Measurements from ENCODE around the gene ZNF444. TPM values are rescaled to one million over a fixed set of nuclear protein-coding genes. Genes with fewer than 3 reads are reported as not detected.

Gene ZNF444
- total and polyA plus RNA-seq, 9 of the 15 experiments (the other 6 are each of a cell fraction or from before 2014, with no cell fraction given) = 0.39 to 40.0 (median 6.9) TPM

DNA sequence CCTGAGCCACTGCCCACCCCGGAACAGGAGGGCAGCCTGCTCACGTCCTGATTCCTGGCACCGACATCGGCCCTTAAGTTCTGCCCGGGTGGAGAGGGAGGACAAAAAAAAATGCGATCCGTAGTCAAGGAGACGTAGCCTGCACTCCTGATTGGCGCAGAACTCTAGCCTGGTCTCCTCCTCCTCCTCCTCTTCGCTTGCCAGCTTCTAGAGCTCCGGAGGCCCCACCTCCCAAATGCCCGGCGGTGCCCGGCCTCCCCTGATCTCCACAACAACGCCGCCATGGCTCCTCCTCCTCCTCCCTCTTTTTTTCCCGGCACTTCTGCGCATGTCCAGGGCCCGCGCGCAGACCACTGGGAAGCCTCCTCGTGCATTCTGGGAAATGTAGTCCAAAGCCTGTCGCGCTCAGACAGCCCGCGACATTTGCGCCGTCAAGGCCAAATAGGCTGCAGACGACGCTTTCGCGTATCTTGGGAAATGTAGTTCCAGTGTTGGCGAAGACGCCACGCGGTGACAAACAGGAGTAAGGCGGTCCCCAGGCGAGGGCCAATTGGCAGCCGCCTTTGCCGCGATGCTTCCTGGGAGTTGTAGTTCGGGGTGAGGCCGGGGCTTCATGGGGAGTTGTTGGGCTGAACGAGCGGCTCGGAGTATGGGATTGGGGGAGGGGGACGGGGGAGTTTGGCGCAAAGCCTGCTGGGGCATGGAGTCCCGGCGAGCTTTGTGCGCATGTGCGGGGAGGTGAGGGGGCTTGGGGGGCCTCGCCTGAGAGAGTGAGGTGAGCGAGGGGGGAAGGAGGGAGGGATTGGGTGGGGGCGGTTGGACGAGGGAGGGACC, at the start of gene ZNF444 (continued):
- TF ChIP-seq, protein P1, sequence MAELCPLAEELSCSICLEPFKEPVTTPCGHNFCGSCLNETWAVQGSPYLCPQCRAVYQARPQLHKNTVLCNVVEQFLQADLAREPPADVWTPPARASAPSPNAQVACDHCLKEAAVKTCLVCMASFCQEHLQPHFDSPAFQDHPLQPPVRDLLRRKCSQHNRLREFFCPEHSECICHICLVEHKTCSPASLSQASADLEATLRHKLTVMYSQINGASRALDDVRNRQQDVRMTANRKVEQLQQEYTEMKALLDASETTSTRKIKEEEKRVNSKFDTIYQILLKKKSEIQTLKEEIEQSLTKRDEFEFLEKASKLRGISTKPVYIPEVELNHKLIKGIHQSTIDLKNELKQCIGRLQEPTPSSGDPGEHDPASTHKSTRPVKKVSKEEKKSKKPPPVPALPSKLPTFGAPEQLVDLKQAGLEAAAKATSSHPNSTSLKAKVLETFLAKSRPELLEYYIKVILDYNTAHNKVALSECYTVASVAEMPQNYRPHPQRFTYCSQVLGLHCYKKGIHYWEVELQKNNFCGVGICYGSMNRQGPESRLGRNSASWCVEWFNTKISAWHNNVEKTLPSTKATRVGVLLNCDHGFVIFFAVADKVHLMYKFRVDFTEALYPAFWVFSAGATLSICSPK (IDR thresholded peaks at IDR 0.05; ENCODE audit: borderline replicate concordance) = no peak
- TF ChIP-seq SIN3A (IDR thresholded peaks at IDR 0.05; ENCODE audit: borderline replicate concordance in 2 of 2, control insufficient read depth in 1 of 2, low read depth in 2 of 2, low read length in 2 of 2) (0 out of 4 replicates have a peak, but pooled peaks of 1 of the 2 experiments have one; percentile 18), SIN3B (IDR thresholded peaks at IDR 0.05; ENCODE audit: low read depth) (0 out of 2 replicates have a peak, but pooled peaks have one; percentile 59), ETV1 (tag; conservative IDR thresholded peaks at IDR 0.05; ENCODE audit: low read depth) (no peak), ZKSCAN8 (CRISPR knock-in tag; IDR thresholded peaks at IDR 0.05) (no peak), CBX5 (IDR thresholded peaks at IDR 0.05; ENCODE audit: borderline replicate concordance, low read depth) (no peak), RFX7 (CRISPR knock-in tag; IDR thresholded peaks at IDR 0.05) (no peak), RFX5 (IDR thresholded peaks at IDR 0.05; ENCODE audit: low read depth, low read length) (no peak), SAFB (IDR thresholded peaks at IDR 0.05; ENCODE audit: borderline replicate concordance, low read depth, low read length) (no peak), TCF3 (CRISPR knock-in tag; IDR thresholded peaks at IDR 0.05) (no peak; the same call in 1 of the 2 replicates), ZNF165 (CRISPR knock-in tag; IDR thresholded peaks at IDR 0.05; ENCODE audit: borderline replicate concordance) (no peak), PHB2 (IDR thresholded peaks at IDR 0.05; ENCODE audit: low read depth) (no peak), IFI16 (CRISPR knock-in tag; IDR thresholded peaks at IDR 0.05) (no peak), NR2F6 (CRISPR knock-in tag; IDR thresholded peaks at IDR 0.05) (no peak), BCOR (IDR thresholded peaks at IDR 0.05) (no peak; the same call in none of the 2 replicates), RBM34 (IDR thresholded peaks at IDR 0.05; ENCODE audit: borderline replicate concordance, insufficient read depth, low read length) (no peak), GABPB2 (CRISPR knock-in tag; conservative IDR thresholded peaks at IDR 0.05) (no peak), RNF2 (IDR thresholded peaks at IDR 0.05) (no peak)
- TF ChIP-seq, protein P2, sequence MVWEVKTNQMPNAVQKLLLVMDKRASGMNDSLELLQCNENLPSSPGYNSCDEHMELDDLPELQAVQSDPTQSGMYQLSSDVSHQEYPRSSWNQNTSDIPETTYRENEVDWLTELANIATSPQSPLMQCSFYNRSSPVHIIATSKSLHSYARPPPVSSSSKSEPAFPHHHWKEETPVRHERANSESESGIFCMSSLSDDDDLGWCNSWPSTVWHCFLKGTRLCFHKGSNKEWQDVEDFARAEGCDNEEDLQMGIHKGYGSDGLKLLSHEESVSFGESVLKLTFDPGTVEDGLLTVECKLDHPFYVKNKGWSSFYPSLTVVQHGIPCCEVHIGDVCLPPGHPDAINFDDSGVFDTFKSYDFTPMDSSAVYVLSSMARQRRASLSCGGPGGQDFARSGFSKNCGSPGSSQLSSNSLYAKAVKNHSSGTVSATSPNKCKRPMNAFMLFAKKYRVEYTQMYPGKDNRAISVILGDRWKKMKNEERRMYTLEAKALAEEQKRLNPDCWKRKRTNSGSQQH (CRISPR knock-in tag; IDR thresholded peaks at IDR 0.05) = no peak
- TF ChIP-seq, protein P3, sequence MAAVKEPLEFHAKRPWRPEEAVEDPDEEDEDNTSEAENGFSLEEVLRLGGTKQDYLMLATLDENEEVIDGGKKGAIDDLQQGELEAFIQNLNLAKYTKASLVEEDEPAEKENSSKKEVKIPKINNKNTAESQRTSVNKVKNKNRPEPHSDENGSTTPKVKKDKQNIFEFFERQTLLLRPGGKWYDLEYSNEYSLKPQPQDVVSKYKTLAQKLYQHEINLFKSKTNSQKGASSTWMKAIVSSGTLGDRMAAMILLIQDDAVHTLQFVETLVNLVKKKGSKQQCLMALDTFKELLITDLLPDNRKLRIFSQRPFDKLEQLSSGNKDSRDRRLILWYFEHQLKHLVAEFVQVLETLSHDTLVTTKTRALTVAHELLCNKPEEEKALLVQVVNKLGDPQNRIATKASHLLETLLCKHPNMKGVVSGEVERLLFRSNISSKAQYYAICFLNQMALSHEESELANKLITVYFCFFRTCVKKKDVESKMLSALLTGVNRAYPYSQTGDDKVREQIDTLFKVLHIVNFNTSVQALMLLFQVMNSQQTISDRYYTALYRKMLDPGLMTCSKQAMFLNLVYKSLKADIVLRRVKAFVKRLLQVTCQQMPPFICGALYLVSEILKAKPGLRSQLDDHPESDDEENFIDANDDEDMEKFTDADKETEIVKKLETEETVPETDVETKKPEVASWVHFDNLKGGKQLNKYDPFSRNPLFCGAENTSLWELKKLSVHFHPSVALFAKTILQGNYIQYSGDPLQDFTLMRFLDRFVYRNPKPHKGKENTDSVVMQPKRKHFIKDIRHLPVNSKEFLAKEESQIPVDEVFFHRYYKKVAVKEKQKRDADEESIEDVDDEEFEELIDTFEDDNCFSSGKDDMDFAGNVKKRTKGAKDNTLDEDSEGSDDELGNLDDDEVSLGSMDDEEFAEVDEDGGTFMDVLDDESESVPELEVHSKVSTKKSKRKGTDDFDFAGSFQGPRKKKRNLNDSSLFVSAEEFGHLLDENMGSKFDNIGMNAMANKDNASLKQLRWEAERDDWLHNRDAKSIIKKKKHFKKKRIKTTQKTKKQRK (IDR thresholded peaks at IDR 0.05; ENCODE audit: borderline replicate concordance, low read depth, low read length) = no peak
